GM21619 (cell line): ENCODE results near the gene MPL.

Source experiments
- ATAC-seq: cut with Tn5 transposase; IDR thresholded peaks from one replicate; pipeline ENCODE4 v1.9.1; 2021; ENCODE audit not compliant: unreplicated experiment

Gene MPL

GRCh38 chr1:43305926-43306687, 31.5 kb upstream of the MPL start:
- ATAC-seq, result no peak

- ATAC-seq, result no peak
Measured at GRCh38 chr1:43306688-43307457, 30.7 kb upstream of the MPL start.

- ATAC-seq, result no peak
Measured at GRCh38 chr1:43307458-43308158, 30.0 kb upstream of the MPL start.

GRCh38 chr1:43308635-43309404, 28.8 kb upstream of the MPL start:
- ATAC-seq, result no peak

GRCh38 chr1:43309405-43310025, 28.1 kb upstream of the MPL start:
- no peak for ATAC-seq

- ATAC-seq, result no peak
Measured at GRCh38 chr1:43311521-43311920, 26.1 kb upstream of the MPL start.

- ATAC-seq, result no peak
Measured at GRCh38 chr1:43312212-43312623, 25.4 kb upstream of the MPL start.

- no peak for ATAC-seq
Measured at GRCh38 chr1:43312663-43313515, 24.7 kb upstream of the MPL start.

- no peak for ATAC-seq
Measured at GRCh38 chr1:43313771-43314170, 23.8 kb upstream of the MPL start.

- no peak for ATAC-seq
Measured at GRCh38 chr1:43314233-43314632, 23.4 kb upstream of the MPL start.

GRCh38 chr1:43315481-43315880, 22.1 kb upstream of the MPL start:
- no peak for ATAC-seq

- no peak for ATAC-seq
Measured at GRCh38 chr1:43315963-43316737, 21.5 kb upstream of the MPL start.

- ATAC-seq, result no peak
Measured at GRCh38 chr1:43316738-43317520, 20.7 kb upstream of the MPL start.

GRCh38 chr1:43317817-43318471, 19.7 kb upstream of the MPL start:
- no peak for ATAC-seq

- ATAC-seq, result no peak
Measured at GRCh38 chr1:43318831-43319230, 18.8 kb upstream of the MPL start.

GRCh38 chr1:43319288-43319687, 18.3 kb upstream of the MPL start:
- ATAC-seq, result no peak

GRCh38 chr1:43319766-43320165, 17.9 kb upstream of the MPL start:
- no peak for ATAC-seq
